Body of pancreas (tissue), 4 donors: ENCODE results near the gene POLD1.

Source experiments
- POLR2A ChIP-seq, 3 donors: fragments of 450-650 bp; IDR thresholded peaks; one replicate each; pipeline ENCODE4 v1.6.1; 2016; ENCODE audit warnings: antibody characterized with exemption in 3 of 3, mild to moderate bottlenecking in 2 of 3
- TF ChIP-seq, protein P1 (sequence below), 7 experiments: fragments of 450-650 bp in 4 of 7; fragments of 200-600 bp in 3 of 7; sonication (generic) in 3 of 7; IDR thresholded peaks; one replicate each; pipeline ENCODE4 v1.5.1; 2016 to 2019; ENCODE audit warnings: antibody characterized with exemption in 7 of 7

DNA sequence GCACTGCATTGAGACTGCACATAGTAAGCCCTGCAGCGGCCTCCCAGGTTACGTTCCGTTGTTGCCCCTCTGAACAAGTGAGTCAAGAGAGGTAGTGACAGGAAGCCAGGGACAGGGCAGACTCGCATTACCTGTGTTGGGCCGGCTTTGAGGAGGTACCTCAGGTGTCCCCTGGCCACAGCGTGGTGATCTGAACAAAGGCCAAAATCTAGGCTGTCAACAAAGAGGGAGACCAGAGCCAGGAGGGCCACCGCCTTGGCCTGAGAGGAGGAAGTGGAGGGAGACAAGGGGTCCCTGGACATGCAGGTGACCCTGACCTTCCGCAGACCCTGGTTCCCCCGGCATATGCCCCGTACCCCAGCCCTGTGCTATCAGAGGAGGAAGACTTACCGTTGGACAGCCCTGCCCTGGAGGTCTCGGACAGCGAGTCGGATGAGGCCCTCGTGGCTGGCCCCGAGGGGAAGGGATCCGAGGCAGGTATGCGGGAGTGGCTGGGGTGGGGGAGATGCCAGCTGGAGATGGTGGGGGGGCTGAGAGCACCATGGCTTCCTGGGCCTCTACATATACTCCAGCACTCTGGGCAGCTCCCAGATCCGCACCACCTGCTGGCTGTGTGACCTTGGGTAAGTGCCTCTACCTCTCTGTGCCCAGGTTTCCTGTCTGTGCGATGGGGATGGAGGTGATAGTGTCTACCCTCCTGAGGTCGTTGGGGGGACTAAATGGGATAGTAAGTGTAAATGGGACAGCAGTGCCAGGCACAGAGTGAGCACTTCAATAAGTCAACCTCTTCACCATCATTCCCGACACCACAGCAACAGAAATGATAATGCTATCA is 39.3 kb downstream of the POLD1 start:
- TF ChIP-seq, protein P1, sequence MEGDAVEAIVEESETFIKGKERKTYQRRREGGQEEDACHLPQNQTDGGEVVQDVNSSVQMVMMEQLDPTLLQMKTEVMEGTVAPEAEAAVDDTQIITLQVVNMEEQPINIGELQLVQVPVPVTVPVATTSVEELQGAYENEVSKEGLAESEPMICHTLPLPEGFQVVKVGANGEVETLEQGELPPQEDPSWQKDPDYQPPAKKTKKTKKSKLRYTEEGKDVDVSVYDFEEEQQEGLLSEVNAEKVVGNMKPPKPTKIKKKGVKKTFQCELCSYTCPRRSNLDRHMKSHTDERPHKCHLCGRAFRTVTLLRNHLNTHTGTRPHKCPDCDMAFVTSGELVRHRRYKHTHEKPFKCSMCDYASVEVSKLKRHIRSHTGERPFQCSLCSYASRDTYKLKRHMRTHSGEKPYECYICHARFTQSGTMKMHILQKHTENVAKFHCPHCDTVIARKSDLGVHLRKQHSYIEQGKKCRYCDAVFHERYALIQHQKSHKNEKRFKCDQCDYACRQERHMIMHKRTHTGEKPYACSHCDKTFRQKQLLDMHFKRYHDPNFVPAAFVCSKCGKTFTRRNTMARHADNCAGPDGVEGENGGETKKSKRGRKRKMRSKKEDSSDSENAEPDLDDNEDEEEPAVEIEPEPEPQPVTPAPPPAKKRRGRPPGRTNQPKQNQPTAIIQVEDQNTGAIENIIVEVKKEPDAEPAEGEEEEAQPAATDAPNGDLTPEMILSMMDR (IDR thresholded peaks at IDR 0.05), result no peak
- TF ChIP-seq POLR2A (IDR thresholded peaks at IDR 0.05), result no peak
